Activated naive CD8-positive, alpha-beta T cell treated with anti-CD3 and anti-CD28 coated beads, Interleukin-2, amount 50 U/mL, for 24 hours (primary cell): ENCODE results near the gene USP20.

ENCODE experiments used
- ATAC-seq: fragments of 150-1000 bp; cut with Tn5 transposase; one replicate; pipeline ENCODE4 v1.10.0; 2021
- DNase-seq: peaks from one replicate; pipeline ENCODE4 v3.0.0; 2021
- H3K27ac Mint-ChIP-seq: one replicate; pipeline ENCODE4 v1.8.0; 2021; ENCODE audit warnings: mild to moderate bottlenecking, mixed read lengths
- H3K27me3 Mint-ChIP-seq: one replicate; pipeline ENCODE4 v1.8.0; 2021; ENCODE audit warnings: mixed read lengths
- H3K36me3 Mint-ChIP-seq: one replicate; pipeline ENCODE4 v1.8.0; 2021; ENCODE audit warnings: low read depth, mixed read lengths
- H3K4me1 Mint-ChIP-seq: one replicate; pipeline ENCODE4 v1.8.0; 2021; ENCODE audit warnings: mixed read lengths
- H3K4me3 Mint-ChIP-seq: one replicate; pipeline ENCODE4 v1.8.0; 2021; ENCODE audit warnings: mild to moderate bottlenecking, moderate library complexity, mixed read lengths
- H3K9me3 Mint-ChIP-seq: one replicate; pipeline ENCODE4 v1.8.0; 2021; ENCODE audit warnings: mixed read lengths

USP20 gene

GRCh38 chr9:129869585-129870501 lies 34.6 kb downstream of the USP20 start:
- H3K4me3 Mint-ChIP-seq = peak overlapping the region; percentile 60
- H3K27me3 Mint-ChIP-seq = no peaks in the 10 kb centered on the region
- H3K36me3 Mint-ChIP-seq = peaks cover 14% of the 10 kb centered on the region
- no peaks in the 10 kb centered on the region for H3K9me3 Mint-ChIP-seq
- peak overlapping the region; percentile 86 for H3K27ac Mint-ChIP-seq
- no peak for ATAC-seq
- peaks cover 58% of the 10 kb centered on the region for H3K4me1 Mint-ChIP-seq
- DNase-seq = no peak

DNA sequence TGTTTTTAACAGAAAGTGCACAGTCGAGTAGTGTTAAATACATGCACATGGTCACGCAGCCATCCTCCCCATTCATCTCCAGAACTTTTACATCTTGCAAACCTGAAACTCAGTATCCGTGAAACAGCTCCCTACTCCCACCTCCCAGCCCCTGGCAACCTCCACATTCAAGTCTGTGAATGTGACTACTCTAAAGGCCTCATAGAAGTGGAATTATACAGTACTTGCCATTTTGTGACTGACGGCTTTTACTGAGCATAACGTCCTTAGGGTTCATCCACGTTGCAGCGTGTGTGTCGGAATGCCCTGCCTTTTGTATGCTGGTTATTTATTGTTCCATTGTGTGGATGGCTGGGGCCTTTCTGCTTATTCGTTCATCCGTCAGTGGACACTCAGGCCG lies 35.8 kb downstream of the USP20 start:
- Mint-ChIP-seq H3K27me3 (no peaks in the 10 kb centered on the region), H3K4me1 (peaks cover 48% of the 10 kb centered on the region), H3K27ac (peak overlapping the region; percentile 48), H3K9me3 (no peaks in the 10 kb centered on the region), H3K4me3 (no peak overlapping the region), H3K36me3 (peaks cover 11% of the 10 kb centered on the region)
- ATAC-seq (no peak), DNase-seq (no peak)

DNA sequence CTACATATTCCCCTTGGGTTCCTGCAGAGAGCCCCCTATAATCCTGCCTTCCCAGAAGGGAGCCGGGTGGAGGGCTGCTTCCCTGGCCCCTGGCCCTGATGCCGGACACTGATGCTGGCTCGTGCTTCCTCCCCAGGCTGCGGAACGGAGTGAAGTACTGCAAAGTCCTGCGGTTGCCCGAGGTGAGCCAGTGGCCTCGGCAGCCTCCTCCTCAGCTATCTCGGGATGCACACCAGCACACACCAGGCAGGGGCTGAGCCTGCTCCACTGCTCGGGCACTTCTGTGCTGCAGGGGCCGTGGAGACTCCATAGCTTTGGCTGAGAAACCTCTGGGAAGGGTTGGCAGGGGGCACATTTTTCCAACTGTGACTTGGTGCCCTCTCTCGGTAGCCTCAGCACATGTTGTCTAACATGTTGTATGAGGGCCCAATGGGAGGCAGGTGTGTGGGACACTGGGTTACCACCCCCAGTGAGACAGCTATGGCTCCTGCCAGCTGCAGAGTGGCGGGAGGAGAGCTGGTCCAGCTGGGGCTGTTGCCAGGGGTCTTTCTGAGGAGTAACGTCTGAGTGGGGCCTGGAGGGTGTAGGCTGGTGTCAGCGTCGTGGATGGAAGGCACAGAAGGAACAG lies 38.4 kb downstream of the USP20 start:
- no peak for ATAC-seq
- Mint-ChIP-seq H3K9me3 (no peaks in the 10 kb centered on the region), H3K27ac (no peak overlapping the region), H3K27me3 (no peaks in the 10 kb centered on the region), H3K36me3 (peaks cover 9% of the 10 kb centered on the region), H3K4me3 (no peak overlapping the region), H3K4me1 (peaks cover 29% of the 10 kb centered on the region)
- no peak for DNase-seq

DNA sequence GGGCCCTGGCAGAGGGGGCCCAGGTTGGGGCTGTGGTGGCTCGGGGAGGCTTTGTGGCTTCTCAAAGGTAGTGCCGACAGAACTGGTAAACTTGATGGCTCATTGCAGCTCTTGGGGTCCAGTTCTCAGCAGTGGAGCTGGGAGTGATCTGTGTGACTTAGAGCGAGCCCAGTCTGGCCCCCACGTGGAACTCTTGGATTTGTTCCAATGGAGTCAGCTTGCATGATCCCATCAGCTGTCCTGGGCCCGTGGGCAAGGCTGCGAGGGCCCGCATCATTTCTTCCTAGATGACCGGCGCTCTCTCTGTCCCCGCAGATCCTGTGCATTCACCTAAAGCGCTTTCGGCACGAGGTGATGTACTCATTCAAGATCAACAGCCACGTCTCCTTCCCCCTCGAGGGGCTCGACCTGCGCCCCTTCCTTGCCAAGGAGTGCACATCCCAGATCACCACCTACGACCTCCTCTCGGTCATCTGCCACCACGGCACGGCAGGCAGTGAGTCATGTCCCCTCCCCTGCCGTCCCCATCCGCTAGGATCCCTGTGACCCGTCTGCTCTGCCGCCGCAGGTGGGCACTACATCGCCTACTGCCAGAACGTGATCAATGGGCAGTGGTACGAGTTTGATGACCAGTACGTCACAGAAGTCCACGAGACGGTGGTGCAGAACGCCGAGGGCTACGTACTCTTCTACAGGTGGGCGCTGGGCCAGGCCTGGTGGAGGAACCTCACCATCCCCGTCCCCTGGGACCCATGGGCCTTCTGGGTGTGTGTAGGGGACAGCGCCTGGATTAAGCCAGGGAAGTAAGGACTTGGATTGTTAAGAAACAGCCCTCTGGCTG lies 39.2 kb downstream of the USP20 start:
- DNase-seq = no peak
- Mint-ChIP-seq H3K27ac (no peak overlapping the region), H3K4me1 (peaks cover 23% of the 10 kb centered on the region), H3K27me3 (no peaks in the 10 kb centered on the region), H3K36me3 (peaks cover 9% of the 10 kb centered on the region), H3K4me3 (no peak overlapping the region), H3K9me3 (no peaks in the 10 kb centered on the region)
- ATAC-seq = no peak

DNA sequence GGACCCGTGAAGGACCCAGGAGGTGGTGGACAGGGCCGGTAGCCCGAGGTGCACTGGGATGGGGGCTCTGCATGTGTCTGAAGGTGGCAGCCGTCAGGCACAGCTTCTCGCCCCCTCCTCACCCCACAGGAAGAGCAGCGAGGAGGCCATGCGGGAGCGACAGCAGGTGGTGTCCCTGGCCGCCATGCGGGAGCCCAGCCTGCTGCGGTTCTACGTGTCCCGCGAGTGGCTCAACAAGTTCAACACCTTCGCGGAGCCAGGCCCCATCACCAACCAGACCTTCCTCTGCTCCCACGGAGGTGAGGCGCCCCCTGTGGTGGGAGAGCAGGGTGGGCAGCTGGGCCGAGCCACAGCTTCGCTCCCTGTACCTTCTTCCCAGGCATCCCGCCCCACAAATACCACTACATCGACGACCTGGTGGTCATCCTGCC lies 39.9 kb downstream of the USP20 start:
- no peak for ATAC-seq

GRCh38 chr9:129875687-129876395 lies 40.6 kb downstream of the USP20 start:
- no peaks in the 10 kb centered on the region for H3K9me3 Mint-ChIP-seq
- H3K4me1 Mint-ChIP-seq = peaks cover 11% of the 10 kb centered on the region
- peaks cover 12% of the 10 kb centered on the region for H3K36me3 Mint-ChIP-seq
- no peak overlapping the region for H3K27ac Mint-ChIP-seq
- H3K27me3 Mint-ChIP-seq = no peaks in the 10 kb centered on the region
- no peak overlapping the region for H3K4me3 Mint-ChIP-seq
- ATAC-seq = no peak
- no peak for DNase-seq

More for the DNA sequence above, 39.9 kb downstream of the USP20 start:
- H3K36me3 Mint-ChIP-seq = peaks cover 10% of the 10 kb centered on the region
- H3K27me3 Mint-ChIP-seq = no peaks in the 10 kb centered on the region
- no peak for DNase-seq
- H3K27ac Mint-ChIP-seq = no peak overlapping the region
- H3K9me3 Mint-ChIP-seq = no peaks in the 10 kb centered on the region
- peaks cover 17% of the 10 kb centered on the region for H3K4me1 Mint-ChIP-seq
- no peak overlapping the region for H3K4me3 Mint-ChIP-seq

- Mint-ChIP-seq H3K4me1 (peaks cover 8% of the 10 kb centered on the region), H3K9me3 (no peaks in the 10 kb centered on the region), H3K27ac (peak overlapping the region; percentile 22), H3K4me3 (no peak overlapping the region), H3K27me3 (no peaks in the 10 kb centered on the region), H3K36me3 (peaks cover 12% of the 10 kb centered on the region)
- ATAC-seq = no peak
- no peak for DNase-seq
These were observed 41.6 kb downstream of the USP20 start for GRCh38 chr9:129876815-129877214.

GRCh38 chr9:129878291-129878690 lies 43.0 kb downstream of the USP20 start:
- Mint-ChIP-seq H3K4me3 (no peak overlapping the region), H3K27ac (no peak overlapping the region), H3K27me3 (no peaks in the 10 kb centered on the region), H3K9me3 (no peaks in the 10 kb centered on the region), H3K4me1 (peaks cover 11% of the 10 kb centered on the region), H3K36me3 (peaks cover 15% of the 10 kb centered on the region)
- no peak for ATAC-seq
- no peak for DNase-seq

DNA sequence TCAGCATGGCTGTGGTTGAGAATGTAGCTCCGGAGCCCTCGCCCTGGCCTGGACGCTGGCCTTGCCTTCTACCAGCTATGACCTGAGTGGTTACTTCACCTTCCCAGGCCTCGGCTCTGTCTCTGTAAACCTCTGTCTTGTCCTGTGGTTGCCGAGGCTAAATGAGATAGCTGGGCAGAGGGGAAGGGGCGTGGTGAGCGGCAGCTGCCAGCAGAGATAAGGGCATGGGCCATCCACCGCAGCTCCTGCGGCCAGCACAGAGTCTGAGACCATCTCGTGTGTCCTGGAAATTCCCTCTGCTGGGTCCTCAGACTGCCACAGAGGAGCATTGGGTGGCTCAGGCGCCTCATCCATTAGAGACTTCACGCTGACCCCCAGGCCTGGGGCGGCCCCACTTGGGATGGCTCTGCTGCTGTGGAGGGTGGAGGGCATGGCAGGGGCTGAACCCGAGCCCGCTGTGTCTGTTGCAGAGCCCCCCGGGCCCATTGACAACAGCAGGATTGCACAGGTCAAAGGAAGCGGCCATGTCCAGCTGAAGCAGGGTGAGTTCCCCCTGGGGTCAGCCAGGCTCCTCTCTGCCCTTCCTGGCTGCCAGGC lies 43.9 kb downstream of the USP20 start:
- DNase-seq (no peak), ATAC-seq (no peak)
- Mint-ChIP-seq H3K27ac (no peak overlapping the region), H3K36me3 (peaks cover 16% of the 10 kb centered on the region), H3K9me3 (no peaks in the 10 kb centered on the region), H3K27me3 (no peaks in the 10 kb centered on the region), H3K4me1 (peaks cover 19% of the 10 kb centered on the region), H3K4me3 (no peak overlapping the region)

DNA sequence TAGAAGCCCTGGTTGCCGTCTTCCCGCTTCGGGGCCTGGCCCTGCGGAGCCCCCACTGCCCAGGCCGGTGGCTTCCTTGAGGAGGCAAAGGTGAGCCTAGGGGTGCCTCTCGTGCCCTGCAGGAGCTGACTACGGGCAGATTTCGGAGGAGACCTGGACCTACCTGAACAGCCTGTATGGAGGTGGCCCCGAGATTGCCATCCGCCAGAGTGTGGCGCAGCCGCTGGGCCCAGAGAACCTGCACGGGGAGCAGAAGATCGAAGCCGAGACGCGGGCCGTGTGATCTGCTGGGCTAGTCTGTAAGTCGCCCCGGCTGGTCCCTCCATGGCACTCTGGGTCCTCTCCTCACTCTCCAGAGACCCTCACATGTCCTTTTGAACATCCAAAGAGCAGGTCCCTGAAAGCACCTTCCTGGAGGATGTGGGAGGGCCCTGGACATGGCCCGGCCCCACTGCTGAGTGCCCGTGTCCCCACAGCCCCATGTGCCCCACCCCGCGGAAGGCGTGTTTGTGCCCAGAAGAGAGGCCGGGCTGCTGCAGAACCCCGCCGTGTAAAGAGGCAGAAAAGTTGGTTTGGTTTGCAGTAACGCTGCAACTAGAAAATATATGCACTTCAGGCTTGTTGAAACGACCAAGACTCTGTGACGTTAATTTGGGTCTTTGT lies 44.9 kb downstream of the USP20 start:
- H3K36me3 Mint-ChIP-seq = peaks cover 25% of the 10 kb centered on the region
- no peak overlapping the region for H3K4me3 Mint-ChIP-seq
- DNase-seq = no peak
- no peaks in the 10 kb centered on the region for H3K27me3 Mint-ChIP-seq
- peaks cover 25% of the 10 kb centered on the region for H3K4me1 Mint-ChIP-seq
- no peak for ATAC-seq
- H3K9me3 Mint-ChIP-seq = no peaks in the 10 kb centered on the region
- peak overlapping the region; percentile 49 for H3K27ac Mint-ChIP-seq

DNA sequence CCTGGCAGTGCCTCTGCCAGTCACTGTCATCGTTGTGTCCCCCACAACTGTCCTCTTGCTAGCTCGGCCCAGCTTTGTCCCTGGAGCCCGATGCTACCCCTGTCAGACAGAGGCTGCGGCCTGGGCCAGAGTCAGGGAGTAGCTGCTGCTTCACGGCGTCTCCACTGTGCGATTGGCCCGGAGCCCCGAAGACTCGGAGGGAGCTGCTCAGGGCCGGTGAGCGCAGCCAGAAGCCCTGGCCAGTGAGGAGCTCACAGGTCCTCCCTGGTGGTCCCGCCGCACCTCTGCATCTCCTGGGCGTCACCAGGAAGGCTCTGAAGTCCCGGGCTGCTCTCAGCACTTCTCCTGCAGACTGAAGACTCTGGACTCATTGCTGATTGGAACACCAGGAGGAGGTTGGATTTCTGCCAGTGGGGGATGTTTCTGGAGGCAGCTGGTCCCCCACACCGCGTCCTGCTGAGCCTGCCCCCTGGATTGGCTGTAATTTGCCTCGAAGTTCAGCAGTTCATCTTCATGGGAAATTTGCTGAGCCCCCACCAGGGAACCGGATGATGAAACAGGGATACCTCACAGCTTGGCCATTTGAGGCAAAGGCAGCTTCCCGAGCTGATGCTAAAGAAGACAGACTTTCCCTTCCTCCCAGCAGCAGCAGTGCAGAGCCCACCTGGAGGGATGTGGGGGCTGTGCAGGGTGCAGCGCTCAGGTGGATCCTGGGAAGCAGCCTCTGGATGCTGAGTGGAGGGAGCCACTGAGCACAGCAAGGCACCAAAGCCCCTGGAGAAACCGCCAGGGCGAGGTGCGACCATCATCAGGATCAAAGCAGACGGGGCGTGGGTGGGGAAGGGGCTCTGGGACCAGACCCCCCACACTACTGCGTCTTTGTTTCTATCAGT lies 45.6 kb downstream of the USP20 start:
- DNase-seq = no peak
- no peaks in the 10 kb centered on the region for H3K27me3 Mint-ChIP-seq
- no peak overlapping the region for H3K4me3 Mint-ChIP-seq
- peaks cover 28% of the 10 kb centered on the region for H3K36me3 Mint-ChIP-seq
- no peak for ATAC-seq
- peaks cover 30% of the 10 kb centered on the region for H3K4me1 Mint-ChIP-seq
- H3K27ac Mint-ChIP-seq = peak overlapping the region; percentile 49
- no peaks in the 10 kb centered on the region for H3K9me3 Mint-ChIP-seq

DNA sequence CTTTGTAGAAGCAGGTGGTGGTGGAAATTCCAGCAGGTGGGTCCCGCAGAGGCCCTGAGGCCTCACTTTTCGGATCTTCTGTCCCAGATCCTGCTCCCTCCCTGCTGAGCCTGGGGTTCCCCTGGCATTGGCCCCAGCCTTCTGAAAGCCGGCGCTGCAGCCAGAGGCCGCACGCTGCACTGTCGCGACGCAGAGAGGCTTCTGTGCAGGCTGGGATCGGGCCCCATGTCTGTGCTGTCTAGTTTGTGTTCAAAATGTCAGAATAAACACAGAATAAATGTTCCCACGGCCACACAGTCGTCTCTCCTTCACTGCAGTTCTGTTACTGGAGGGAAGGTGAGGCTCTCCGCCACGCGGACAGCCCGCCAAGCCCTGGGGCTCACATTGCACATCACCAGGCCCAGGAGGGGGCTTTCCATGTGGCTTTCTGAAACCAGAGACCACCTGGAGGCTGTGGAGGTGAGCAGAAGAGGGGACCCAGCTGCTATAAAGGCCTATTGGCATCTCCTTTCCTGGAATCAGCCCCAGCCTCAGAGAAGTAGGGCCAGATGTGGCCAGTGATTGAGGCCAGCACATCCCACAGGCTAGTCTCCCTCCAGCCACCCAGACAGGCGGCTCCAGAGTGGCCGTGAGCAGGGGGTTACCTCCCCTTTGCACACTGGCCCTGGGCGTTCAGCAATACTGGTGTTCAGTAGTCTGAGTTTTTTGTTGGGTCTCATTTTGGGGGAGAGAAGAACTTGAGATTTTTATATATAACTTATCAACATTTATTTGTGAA lies 46.5 kb downstream of the USP20 start:
- peaks cover 30% of the 10 kb centered on the region for H3K36me3 Mint-ChIP-seq

More for the DNA sequence above, 46.5 kb downstream of the USP20 start:
- Mint-ChIP-seq H3K27ac (peak overlapping the region; percentile 64), H3K27me3 (no peaks in the 10 kb centered on the region), H3K4me3 (no peak overlapping the region), H3K9me3 (no peaks in the 10 kb centered on the region), H3K4me1 (peaks cover 37% of the 10 kb centered on the region)
- DNase-seq (no peak), ATAC-seq (no peak)
